ENCODE measurements around the gene CCDC51. TPM values are rescaled to one million over a fixed set of nuclear protein-coding genes. Genes with fewer than 3 reads are reported as not detected.
"Not testable (repeated sequence)": the region's sequence is repeated elsewhere in the genome, so short reads cannot be mapped to it uniquely, and the experiment has no call there.

The CCDC51 gene
- total and polyA plus RNA-seq, 2 donors from 2014 or later, result 13.8 to 32.8 TPM

DNA sequence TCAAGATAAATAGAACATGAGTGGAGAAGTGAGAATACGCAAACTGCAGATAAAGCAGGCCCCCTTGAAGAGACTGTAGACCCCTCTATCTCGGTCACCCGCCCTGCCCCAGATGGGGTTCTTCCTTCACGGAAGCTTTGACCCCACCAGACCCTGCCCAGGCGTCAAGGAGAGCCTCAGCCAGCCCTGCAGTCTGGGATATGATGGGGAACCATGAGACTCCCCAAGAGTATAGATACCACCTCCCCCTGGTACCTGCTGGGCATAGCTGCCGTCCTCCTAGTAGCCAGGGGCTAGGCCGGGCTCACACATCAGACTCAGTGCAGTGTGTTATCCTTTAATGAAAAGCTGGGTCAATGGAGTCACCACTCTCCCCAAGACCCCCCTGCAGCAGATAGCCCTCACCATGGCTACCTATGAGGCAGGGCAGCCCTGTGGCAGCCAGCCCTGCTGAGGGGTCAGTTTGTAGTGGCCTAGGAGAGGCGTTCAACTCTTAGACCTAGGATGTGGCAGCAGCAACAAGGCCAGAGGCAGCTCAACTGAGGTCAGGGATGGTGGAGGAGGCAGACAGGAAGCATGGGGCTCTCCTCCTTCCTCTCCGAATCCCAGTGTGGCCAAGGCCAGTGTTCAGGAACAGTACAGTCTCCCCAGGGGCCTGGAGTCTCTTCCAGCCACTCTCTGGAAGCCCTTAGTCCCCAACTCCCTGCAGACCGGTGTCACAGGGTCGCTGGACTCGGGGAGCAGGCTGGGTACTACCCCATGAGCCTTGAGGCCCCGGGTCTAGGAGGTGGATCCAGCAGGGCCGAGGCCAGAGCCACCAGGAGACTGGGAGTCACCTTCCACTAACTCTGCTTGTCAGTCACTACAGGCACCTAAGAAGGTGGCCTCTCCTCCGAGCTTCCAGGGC, 36.1 kb downstream of the CCDC51 start:
- FAIRE-seq (no peak), DNase-seq (peak in 2 of 5 donors; percentile 31 to 56)
- Histone ChIP-seq H3K9me3 (ENCODE audit: control insufficient read depth in 2 of 3, insufficient read depth in 1 of 3, low read length in 3 of 3) (no peaks in the 10 kb centered on the region), H3K4me3 (ENCODE audit: low read length in 3 of 3) (no peak overlapping the region), H3K4me1 (ENCODE audit: control insufficient read depth in 2 of 3, insufficient read depth in 2 of 3, low read depth in 1 of 3, low read length in 3 of 3) (peaks cover 0 to 5% (median 2%) of the 10 kb centered on the region in 3 donors), H3K27ac (ENCODE audit: low read depth in 2 of 2, low read length in 2 of 2) (no peak overlapping the region), H3K9ac (ENCODE audit: low read length in 3 of 3) (no peak overlapping the region), H3K36me3 (ENCODE audit: control insufficient read depth in 2 of 3, insufficient read depth in 3 of 3, low read length in 3 of 3) (peaks cover 0 to 26% (median 25%) of the 10 kb centered on the region in 3 donors), H3K27me3 (ENCODE audit: control insufficient read depth, insufficient read depth, low read length) (no peaks in the 10 kb centered on the region)
- TF ChIP-seq, protein P1, sequence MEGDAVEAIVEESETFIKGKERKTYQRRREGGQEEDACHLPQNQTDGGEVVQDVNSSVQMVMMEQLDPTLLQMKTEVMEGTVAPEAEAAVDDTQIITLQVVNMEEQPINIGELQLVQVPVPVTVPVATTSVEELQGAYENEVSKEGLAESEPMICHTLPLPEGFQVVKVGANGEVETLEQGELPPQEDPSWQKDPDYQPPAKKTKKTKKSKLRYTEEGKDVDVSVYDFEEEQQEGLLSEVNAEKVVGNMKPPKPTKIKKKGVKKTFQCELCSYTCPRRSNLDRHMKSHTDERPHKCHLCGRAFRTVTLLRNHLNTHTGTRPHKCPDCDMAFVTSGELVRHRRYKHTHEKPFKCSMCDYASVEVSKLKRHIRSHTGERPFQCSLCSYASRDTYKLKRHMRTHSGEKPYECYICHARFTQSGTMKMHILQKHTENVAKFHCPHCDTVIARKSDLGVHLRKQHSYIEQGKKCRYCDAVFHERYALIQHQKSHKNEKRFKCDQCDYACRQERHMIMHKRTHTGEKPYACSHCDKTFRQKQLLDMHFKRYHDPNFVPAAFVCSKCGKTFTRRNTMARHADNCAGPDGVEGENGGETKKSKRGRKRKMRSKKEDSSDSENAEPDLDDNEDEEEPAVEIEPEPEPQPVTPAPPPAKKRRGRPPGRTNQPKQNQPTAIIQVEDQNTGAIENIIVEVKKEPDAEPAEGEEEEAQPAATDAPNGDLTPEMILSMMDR (IDR thresholded peaks at IDR 0.05; ENCODE audit: borderline replicate concordance, extremely low read depth, insufficient read depth), result no peak
- intact Hi-C loops (cut with DNase I), result loop anchor here (5.0 kb wide), 1 partner anchor 34 kb away; no protein-coding TSS in a partner anchor

DNA sequence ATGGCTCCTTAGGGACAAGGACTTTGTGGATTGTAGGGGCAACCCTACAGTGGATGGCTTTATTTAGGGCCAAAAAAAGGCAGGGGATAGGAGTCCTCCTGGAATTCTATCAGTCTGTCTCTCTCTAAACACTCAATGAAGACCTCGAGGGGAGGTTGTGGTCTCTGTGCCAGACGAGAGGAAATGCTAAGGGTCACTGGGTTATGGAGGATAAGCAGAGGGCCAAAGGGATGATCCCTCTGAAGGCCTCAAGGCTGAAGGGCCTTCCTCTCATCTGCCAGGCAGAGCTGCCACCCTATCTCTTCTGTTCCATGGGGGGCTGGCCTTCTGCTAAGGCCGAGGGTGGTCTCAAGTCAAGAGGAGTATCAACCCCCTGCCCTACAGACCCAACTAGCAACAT, 37.0 kb downstream of the CCDC51 start:
- Histone ChIP-seq H3K4me3 (ENCODE audit: low read length in 3 of 3) (no peak overlapping the region), H3K9ac (ENCODE audit: low read length in 3 of 3) (no peak overlapping the region), H3K27ac (ENCODE audit: low read depth in 2 of 2, low read length in 2 of 2) (no peak overlapping the region), H3K4me1 (ENCODE audit: control insufficient read depth in 2 of 3, insufficient read depth in 2 of 3, low read depth in 1 of 3, low read length in 3 of 3) (peaks cover 0 to 5% (median 3%) of the 10 kb centered on the region in 3 donors), H3K9me3 (ENCODE audit: control insufficient read depth in 2 of 3, insufficient read depth in 1 of 3, low read length in 3 of 3) (no peaks in the 10 kb centered on the region), H3K27me3 (ENCODE audit: control insufficient read depth, insufficient read depth, low read length) (no peaks in the 10 kb centered on the region), H3K36me3 (ENCODE audit: control insufficient read depth in 2 of 3, insufficient read depth in 3 of 3, low read length in 3 of 3) (peaks cover 0 to 25% (median 24%) of the 10 kb centered on the region in 3 donors)
- intact Hi-C loops (cut with DNase I), result loop anchor here (5.0 kb wide), 1 partner anchor 34 kb away; no protein-coding TSS in a partner anchor
- TF ChIP-seq, protein P1 (IDR thresholded peaks at IDR 0.05; ENCODE audit: borderline replicate concordance, extremely low read depth, insufficient read depth), result no peak
- FAIRE-seq (no peak), DNase-seq (peak in 1 of 5 donors; percentile 32)

DNA sequence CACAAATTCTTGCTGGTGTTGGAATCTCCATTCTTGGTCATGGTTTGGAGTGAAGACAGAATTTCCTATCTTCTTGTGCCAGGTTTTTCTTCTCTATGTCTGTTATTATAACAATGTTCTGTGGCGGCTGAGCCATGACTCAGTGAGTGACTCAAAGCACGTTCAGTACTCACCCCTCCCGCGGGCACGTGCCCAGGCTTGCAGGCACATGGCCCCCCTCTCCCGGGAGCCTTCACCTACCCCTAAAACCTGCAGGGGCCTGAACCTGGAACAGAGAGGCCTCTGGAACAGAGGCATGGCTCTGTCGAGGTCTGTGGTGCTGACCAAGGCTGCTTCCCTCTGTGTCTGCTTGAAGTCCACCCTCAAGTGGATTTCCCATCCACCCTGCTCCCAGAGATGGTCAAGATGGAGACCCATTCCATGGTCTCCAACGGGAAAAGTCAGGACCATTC, 37.6 kb downstream of the CCDC51 start:
- intact Hi-C loops (cut with DNase I), result loop anchor here (5.0 kb wide), 1 partner anchor 35 kb away; no protein-coding TSS in a partner anchor
- H3K27ac ChIP-seq (ENCODE audit: low read depth in 2 of 2, low read length in 2 of 2), result no peak overlapping the region
- no peak overlapping the region for H3K9ac ChIP-seq (ENCODE audit: low read length in 3 of 3)
- H3K4me1 ChIP-seq (ENCODE audit: control insufficient read depth in 2 of 3, insufficient read depth in 2 of 3, low read depth in 1 of 3, low read length in 3 of 3), result peaks cover 0 to 5% (median 3%) of the 10 kb centered on the region in 3 donors
- no peak overlapping the region for H3K4me3 ChIP-seq (ENCODE audit: low read length in 3 of 3)
- TF ChIP-seq, protein P1 (IDR thresholded peaks at IDR 0.05; ENCODE audit: borderline replicate concordance, extremely low read depth, insufficient read depth), result no peak
- no peak for FAIRE-seq
- H3K27me3 ChIP-seq (ENCODE audit: control insufficient read depth, insufficient read depth, low read length), result no peaks in the 10 kb centered on the region
- peaks cover 0 to 23% (median 22%) of the 10 kb centered on the region in 3 donors for H3K36me3 ChIP-seq (ENCODE audit: control insufficient read depth in 2 of 3, insufficient read depth in 3 of 3, low read length in 3 of 3)
- DNase-seq, result peak in 2 of 5 donors; percentile 32 to 95
- no peaks in the 10 kb centered on the region for H3K9me3 ChIP-seq (ENCODE audit: control insufficient read depth in 2 of 3, insufficient read depth in 1 of 3, low read length in 3 of 3)

DNA sequence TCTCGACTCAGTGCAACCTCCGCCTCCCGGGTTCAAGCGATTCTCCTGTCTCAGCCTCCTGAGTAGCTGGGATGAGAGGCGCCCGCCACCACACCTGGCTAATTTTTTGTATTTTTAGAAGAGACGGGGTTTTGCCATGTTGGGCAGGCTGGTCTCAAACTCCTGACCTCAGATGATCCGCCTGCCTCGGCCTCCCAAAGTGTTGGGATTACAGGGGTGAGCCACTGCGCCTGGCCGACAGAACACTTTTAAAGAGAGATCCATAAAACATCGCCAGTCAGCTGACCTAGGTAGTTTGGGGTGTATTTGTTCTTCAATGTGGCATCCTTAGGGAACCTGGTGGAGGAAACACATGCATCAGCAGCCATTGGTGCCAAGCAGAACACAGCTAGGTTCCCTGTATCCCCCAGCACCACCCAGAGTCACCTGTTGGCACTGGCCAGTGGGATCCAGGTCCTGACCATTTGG, 38.5 kb downstream of the CCDC51 start:
- H3K9ac ChIP-seq (ENCODE audit: low read length in 3 of 3); H3K9me3 ChIP-seq (ENCODE audit: control insufficient read depth in 2 of 3, insufficient read depth in 1 of 3, low read length in 3 of 3); FAIRE-seq; H3K4me3 ChIP-seq (ENCODE audit: low read length in 3 of 3); H3K27ac ChIP-seq (ENCODE audit: low read depth in 2 of 2, low read length in 2 of 2); H3K4me1 ChIP-seq (ENCODE audit: control insufficient read depth in 2 of 3, insufficient read depth in 2 of 3, low read depth in 1 of 3, low read length in 3 of 3); H3K27me3 ChIP-seq (ENCODE audit: control insufficient read depth, insufficient read depth, low read length): not testable (repeated sequence)
- intact Hi-C loops (cut with DNase I), result loop anchor here (5.0 kb wide), 1 partner anchor 36 kb away; no protein-coding TSS in a partner anchor
- DNase-seq, result peak in 2 of 5 donors; percentile 19 to 53
- H3K36me3 ChIP-seq (ENCODE audit: control insufficient read depth in 2 of 3, insufficient read depth in 3 of 3, low read length in 3 of 3), result peaks cover 0 to 16% (median 14%) of the 10 kb centered on the region in 3 donors
